MCF 10A (cell line): ENCODE results near the gene ZC3H7A. TPM values are rescaled to one million over a fixed set of nuclear protein-coding genes. Genes with fewer than 3 reads are reported as not detected.
A peak's percentile ranks its signal among the peaks of the same experiment; 100 is the strongest.

Source experiments
- BruUV-seq: library from RNA; stranded (reverse); fragments of 400-500 nt; replicated peaks from 2 replicates; lab custom pipeline; 2021; lab: Mats Ljungman, UMichigan
- CTCF ChIA-PET: fragments of 300-600 bp; sonication (Branson Sonifier 250); formaldehyde crosslinking; extraction: SDS; loops from one replicate; lab custom pipeline; 2021; ENCODE audit warnings: antibody characterized with exemption, inconsistent platforms; lab: Yijun Ruan, JAX
- POLR2A ChIA-PET: fragments of 300-600, 350-650 bp; sonication (Branson Sonifier 250); formaldehyde crosslinking; extraction: SDS; loops from one replicate; lab custom pipeline; 2020; ENCODE audit warnings: antibody characterized with exemption, inconsistent platforms; lab: Yijun Ruan, JAX
- DNase-seq: peaks from one replicate; pipeline ENCODE4 v3.0.0-alpha.2; 2018; ENCODE audit not compliant: unreplicated experiment
- H3K27ac Mint-ChIP-seq: one replicate; pipeline ENCODE4 v1.8.0; 2022; ENCODE audit warnings: mild to moderate bottlenecking, low read depth, mixed read lengths; ENCODE audit not compliant: unreplicated experiment
- H3K27me3 Mint-ChIP-seq: one replicate; pipeline ENCODE4 v1.8.0; 2022; ENCODE audit warnings: mixed read lengths; ENCODE audit not compliant: insufficient read depth, unreplicated experiment
- H3K36me3 Mint-ChIP-seq: one replicate; pipeline ENCODE4 v1.8.0; 2022; ENCODE audit warnings: mild to moderate bottlenecking, moderate library complexity, mixed read lengths; ENCODE audit not compliant: insufficient read depth, unreplicated experiment
- H3K4me1 Mint-ChIP-seq: one replicate; pipeline ENCODE4 v1.8.0; 2022; ENCODE audit warnings: mixed read lengths; ENCODE audit not compliant: insufficient read depth, unreplicated experiment
- H3K4me3 Mint-ChIP-seq: one replicate; pipeline ENCODE4 v1.8.0; 2022; ENCODE audit warnings: mild to moderate bottlenecking, moderate library complexity, mixed read lengths; ENCODE audit not compliant: unreplicated experiment
- H3K9me3 Mint-ChIP-seq: one replicate; pipeline ENCODE4 v1.8.0; 2022; ENCODE audit warnings: mixed read lengths; ENCODE audit not compliant: unreplicated experiment
- CTCF ChIP-seq: fragments of 200-600 bp; IDR thresholded peaks from one replicate; pipeline ENCODE4 v1.8.0; 2022; ENCODE audit warnings: antibody characterized with exemption, mild to moderate bottlenecking; ENCODE audit not compliant: unreplicated experiment
- intact Hi-C: fragments of 100-400 bp; cut with micrococcal nuclease; formaldehyde crosslinking; loops from 2 replicates; pipeline ENCODE4 v1.14.1; 2022
- total RNA-seq: library from RNA; stranded (reverse); gene quantifications from 2 replicates; pipeline ENCODE4 v1.2.3, GENCODE V29; 2022

ZC3H7A gene
- total RNA-seq, 1 experiment from 2014 or later: 66.9 TPM

DNA sequence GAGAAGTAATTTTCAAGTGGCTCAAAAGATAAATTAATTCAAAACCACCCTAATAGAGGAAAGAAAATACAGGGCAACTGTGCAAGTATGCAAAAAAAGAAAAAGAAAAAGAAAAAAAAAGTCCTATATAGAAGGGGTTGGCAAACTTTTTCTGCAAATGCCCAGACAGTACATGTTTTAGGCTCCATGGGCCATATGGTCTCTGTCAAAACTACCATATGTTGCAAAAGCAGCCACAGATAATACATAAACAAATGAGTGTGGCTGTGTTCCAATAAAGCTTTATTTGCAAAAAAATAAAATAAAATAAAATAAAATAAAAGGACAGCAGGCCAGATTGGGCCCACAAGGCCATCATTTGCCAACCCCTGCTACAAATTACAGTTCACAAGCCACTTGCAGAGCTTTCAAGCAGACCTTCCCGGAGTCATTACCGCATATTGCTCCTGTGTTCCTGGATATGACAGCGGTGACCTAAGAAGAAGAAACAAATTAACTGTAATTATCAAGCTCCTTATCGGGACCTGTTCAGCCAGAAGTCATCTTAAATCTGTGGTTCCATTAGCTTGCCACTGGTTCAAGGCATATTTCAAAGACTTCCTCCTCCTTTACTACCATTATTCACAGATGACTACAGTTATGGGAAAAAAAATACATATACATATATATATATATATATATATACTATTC, 15.9 kb downstream of the ZC3H7A start:
- H3K27ac Mint-ChIP-seq: peak overlapping the region; percentile 95
- intact Hi-C loops: loop anchor here (2.0 to 5.0 kb wide), 2 partner anchors 30 to 71 kb away; partner anchors contain the start of gene RSL1D1
- H3K4me3 Mint-ChIP-seq: peak overlapping the region; percentile 54
- no peak for DNase-seq
- H3K27me3 Mint-ChIP-seq: no peaks in the 10 kb centered on the region
- no peaks in the 10 kb centered on the region for H3K9me3 Mint-ChIP-seq
- POLR2A ChIA-PET: interaction anchor here (0.5 to 7.0 kb wide), 26 partner anchors 9 to 1281 kb away, joined by 3 to 115 read pairs (median 3); partner anchors contain the start of genes RSL1D1, TXNDC11 and ZC3H7A
- H3K4me1 Mint-ChIP-seq: peaks cover 25% of the 10 kb centered on the region
- CTCF ChIA-PET: interaction anchor here (0.6 to 3.9 kb wide), 7 partner anchors 9 to 449 kb away, joined by 3 to 34 read pairs (median 3); partner anchors contain the start of genes GSPT1 and ZC3H7A
- BruUV-seq: TSS peak; percentile 40
- no peak for TF ChIP-seq CTCF
- H3K36me3 Mint-ChIP-seq: peaks cover 61% of the 10 kb centered on the region

DNA sequence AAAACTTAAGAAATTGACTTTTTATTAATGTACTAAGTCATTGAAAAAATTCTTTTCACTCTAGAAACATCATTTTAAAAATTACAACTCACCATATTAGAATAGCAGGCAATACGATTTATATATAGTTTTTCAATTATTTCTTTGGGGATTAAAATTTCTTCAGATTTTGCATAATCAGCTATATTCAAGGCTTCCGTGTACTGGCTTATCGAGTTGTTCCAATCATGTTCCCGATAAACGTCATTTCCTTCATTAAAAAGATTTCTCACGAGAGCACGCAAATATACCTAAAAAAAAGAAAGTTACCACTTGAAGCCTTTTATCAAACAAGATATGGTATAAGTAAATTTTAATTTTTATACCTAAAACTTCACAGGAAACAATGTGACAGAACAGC, 18.0 kb downstream of the ZC3H7A start:
- no peaks in the 10 kb centered on the region for H3K27me3 Mint-ChIP-seq
- ChIA-PET CTCF (interaction anchor here (0.7 to 1.9 kb wide), 2 partner anchors 19 to 59 kb away, joined by 4 to 10 read pairs; partner anchors contain the start of gene ZC3H7A), POLR2A (interaction anchor here (0.8 to 7.0 kb wide), 6 partner anchors 14 to 102 kb away, joined by 3 to 115 read pairs (median 4); partner anchors contain the start of genes TXNDC11 and ZC3H7A)
- H3K9me3 Mint-ChIP-seq: no peaks in the 10 kb centered on the region
- no peak for TF ChIP-seq CTCF
- no TSS peak for BruUV-seq
- no peak overlapping the region for H3K4me3 Mint-ChIP-seq
- DNase-seq: no peak
- H3K36me3 Mint-ChIP-seq: peaks cover 80% of the 10 kb centered on the region
- no peak overlapping the region for H3K27ac Mint-ChIP-seq
- peaks cover 24% of the 10 kb centered on the region for H3K4me1 Mint-ChIP-seq
- intact Hi-C loops: no loop called here

DNA sequence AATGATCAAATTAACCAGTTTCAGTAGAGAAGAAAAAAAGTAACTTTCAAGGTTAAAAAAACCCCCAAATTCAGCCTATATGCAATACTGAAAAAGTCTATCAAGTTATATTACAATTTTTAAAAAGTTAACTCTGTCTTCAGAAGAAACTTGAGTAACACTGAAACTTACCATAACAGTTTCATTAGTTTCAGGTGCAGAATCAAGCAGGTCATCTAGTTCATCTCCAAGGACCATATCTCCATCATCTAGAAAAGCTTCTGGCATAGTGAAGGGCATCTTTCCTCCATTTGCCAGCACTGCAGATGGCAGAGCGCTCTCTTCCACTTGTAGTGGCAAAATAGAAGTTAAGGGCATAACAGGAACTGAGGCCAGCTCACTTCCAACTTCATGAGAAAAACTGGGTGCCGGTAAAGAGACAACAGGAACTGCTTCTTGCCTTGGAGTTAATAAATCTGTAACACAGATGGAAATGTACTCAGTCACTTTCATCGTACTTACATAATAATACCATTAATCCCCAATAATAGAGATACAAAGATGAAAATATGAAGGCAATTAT, 22.9 kb downstream of the ZC3H7A start:
- ChIA-PET CTCF (no interaction called here), POLR2A (no interaction called here)
- intact Hi-C loops: no loop called here
- Mint-ChIP-seq H3K36me3 (peaks cover 99% of the 10 kb centered on the region), H3K9me3 (no peaks in the 10 kb centered on the region), H3K4me3 (no peak overlapping the region), H3K4me1 (no peaks in the 10 kb centered on the region), H3K27me3 (no peaks in the 10 kb centered on the region), H3K27ac (no peak overlapping the region)
- BruUV-seq: no TSS peak
- no peak for DNase-seq
- TF ChIP-seq CTCF: no peak

- intact Hi-C loops: no loop called here
- TSS peak; percentile 11 for BruUV-seq
- Mint-ChIP-seq H3K36me3 (peaks cover 89% of the 10 kb centered on the region), H3K27ac (no peak overlapping the region), H3K4me3 (no peak overlapping the region), H3K9me3 (no peaks in the 10 kb centered on the region), H3K4me1 (no peaks in the 10 kb centered on the region), H3K27me3 (no peaks in the 10 kb centered on the region)
- no peak for DNase-seq
- no peak for TF ChIP-seq CTCF
- ChIA-PET CTCF (interaction anchor here (0.5 kb wide), 1 partner anchor 1614 kb away, joined by 3 read pairs; no protein-coding TSS in a partner anchor), POLR2A (interaction anchor here (0.6 to 1.8 kb wide), 3 partner anchors 12 to 26 kb away, joined by 3 to 10 read pairs (median 3); partner anchors contain the start of gene TXNDC11)
These were observed 28.2 kb downstream of the ZC3H7A start for GRCh38 chr16:11768849-11769248.
